OCI-LY1 (cell line): Measurements from ENCODE around the gene TRIM59.

Experiments used
- H2AFZ ChIP-seq: fragments of 200-600 bp; sonication (generic), shearing (Covaris generic); 2 replicates; pipeline ENCODE4 v1.6.0; 2014; ENCODE audit warnings: antibody characterized with exemption, mild to moderate bottlenecking, low read length
- H3F3A ChIP-seq: fragments of 200-600 bp; sonication (generic), shearing (Covaris generic); 2 replicates; pipeline ENCODE4 v1.6.0; 2014; ENCODE audit warnings: mild to moderate bottlenecking, antibody characterized with exemption, low read length, moderate library complexity; ENCODE audit not compliant: insufficient read depth
- H3K27ac ChIP-seq: fragments of 200-600 bp; sonication (generic); 2 replicates; pipeline ENCODE4 v1.5.1; 2014; ENCODE audit warnings: low read length, mixed run types, mild to moderate bottlenecking, low read depth; ENCODE audit not compliant: poor library complexity, severe bottlenecking
- H3K27me3 ChIP-seq: fragments of 200-600 bp; sonication (generic); 2 replicates; pipeline ENCODE4 v1.6.0; 2014; ENCODE audit warnings: antibody characterized with exemption, mild to moderate bottlenecking, low read length, moderate library complexity; ENCODE audit not compliant: insufficient read depth
- H3K36me3 ChIP-seq: fragments of 200-600 bp; sonication (generic); 2 replicates; pipeline ENCODE4 v1.6.1; 2014; ENCODE audit warnings: mild to moderate bottlenecking, antibody characterized with exemption, low read length, moderate library complexity, mixed read lengths; ENCODE audit not compliant: insufficient read depth
- H3K4me1 ChIP-seq: fragments of 200-600 bp; sonication (generic); 2 replicates; pipeline ENCODE4 v1.5.1; 2014; ENCODE audit warnings: mild to moderate bottlenecking, low read length, moderate library complexity; ENCODE audit not compliant: insufficient read depth, severe bottlenecking
- H3K4me2 ChIP-seq: fragments of 200-600 bp; sonication (generic), shearing (Covaris generic); 2 replicates; pipeline ENCODE4 v1.6.1; 2014; ENCODE audit warnings: low read length
- H3K4me3 ChIP-seq: fragments of 200-600 bp; sonication (generic); 2 replicates; pipeline ENCODE4 v1.5.1; 2014; ENCODE audit warnings: low read length, low read depth, mild to moderate bottlenecking, mixed read lengths; ENCODE audit not compliant: poor library complexity, severe bottlenecking
- H3K79me2 ChIP-seq: fragments of 200-600 bp; shearing (Covaris generic); 2 replicates; pipeline ENCODE4 v1.6.1; 2016; ENCODE audit warnings: mixed run types, low read length, mixed read lengths; ENCODE audit not compliant: insufficient read depth
- H3K9ac ChIP-seq: fragments of 200-600 bp; sonication (generic), shearing (Covaris generic); 2 replicates; pipeline ENCODE4 v1.6.1; 2014; ENCODE audit warnings: mild to moderate bottlenecking, low read length, mixed read lengths
- H3K9me2 ChIP-seq: fragments of 200-600 bp; sonication (generic), shearing (Covaris generic); 2 replicates; pipeline ENCODE4 v1.6.1; 2014; ENCODE audit warnings: low read depth, mild to moderate bottlenecking, low read length, mixed read lengths
- H3K9me3 ChIP-seq: fragments of 200-600 bp; shearing (Covaris generic); 2 replicates; pipeline ENCODE4 v1.6.1; 2014; ENCODE audit warnings: low read length, mixed read lengths
- H4K20me1 ChIP-seq: fragments of 200-600 bp; sonication (generic), shearing (Covaris generic); 2 replicates; pipeline ENCODE4 v1.6.0; 2016; ENCODE audit warnings: mild to moderate bottlenecking, low read length; ENCODE audit not compliant: insufficient read depth
- CTCF ChIP-seq: fragments of 200-600 bp; sonication (generic), shearing (Covaris generic); IDR thresholded peaks from 2 replicates; pipeline ENCODE4 v1.5.1; 2017; ENCODE audit warnings: mild to moderate bottlenecking, antibody characterized with exemption, low read length, moderate library complexity, mixed read lengths
- EZH2 ChIP-seq: fragments of 200-600 bp; sonication (generic), shearing (Covaris generic); IDR thresholded peaks from 2 replicates; pipeline ENCODE4 v1.8.0; 2017; ENCODE audit warnings: borderline replicate concordance, mixed run types, mild to moderate bottlenecking, antibody characterized with exemption, low read length, moderate library complexity, mixed read lengths

The TRIM59 gene

DNA sequence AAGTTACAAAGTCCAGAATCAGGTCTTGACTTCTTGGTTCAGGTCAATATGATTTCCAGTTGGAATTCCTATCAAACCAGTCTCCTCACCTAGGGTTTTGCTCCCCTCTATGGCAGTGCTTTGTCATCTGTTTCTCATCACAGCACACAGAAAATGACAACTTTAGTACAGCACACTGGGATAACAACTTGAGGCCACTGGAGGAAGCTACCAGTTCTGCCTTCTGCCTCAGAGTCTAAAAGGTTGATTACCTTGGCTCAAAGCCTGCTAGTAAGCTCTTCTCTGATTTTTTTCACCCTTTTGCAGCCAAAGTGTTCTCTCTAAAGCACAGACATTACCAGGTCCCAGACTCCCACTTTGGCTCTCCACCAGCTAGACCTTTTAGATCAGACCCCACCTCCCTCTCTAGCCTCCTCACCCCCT lies 24.8 kb upstream of the TRIM59 start:
- H3F3A ChIP-seq = no peaks in the 10 kb centered on the region
- no peaks in the 10 kb centered on the region for H3K79me2 ChIP-seq
- no peaks in the 10 kb centered on the region for H3K4me1 ChIP-seq
- H2AFZ ChIP-seq = no peak overlapping the region
- TF ChIP-seq CTCF = no peak
- TF ChIP-seq EZH2 = no peak
- H3K36me3 ChIP-seq = no peaks in the 10 kb centered on the region
- no peak overlapping the region for H3K4me3 ChIP-seq
- no peaks in the 10 kb centered on the region for H3K9me2 ChIP-seq
- H4K20me1 ChIP-seq = no peaks in the 10 kb centered on the region
- H3K9ac ChIP-seq = no peak overlapping the region
- H3K27ac ChIP-seq = no peak overlapping the region
- no peaks in the 10 kb centered on the region for H3K27me3 ChIP-seq
- H3K4me2 ChIP-seq = no peak overlapping the region
- peaks cover 17% of the 10 kb centered on the region for H3K9me3 ChIP-seq

DNA sequence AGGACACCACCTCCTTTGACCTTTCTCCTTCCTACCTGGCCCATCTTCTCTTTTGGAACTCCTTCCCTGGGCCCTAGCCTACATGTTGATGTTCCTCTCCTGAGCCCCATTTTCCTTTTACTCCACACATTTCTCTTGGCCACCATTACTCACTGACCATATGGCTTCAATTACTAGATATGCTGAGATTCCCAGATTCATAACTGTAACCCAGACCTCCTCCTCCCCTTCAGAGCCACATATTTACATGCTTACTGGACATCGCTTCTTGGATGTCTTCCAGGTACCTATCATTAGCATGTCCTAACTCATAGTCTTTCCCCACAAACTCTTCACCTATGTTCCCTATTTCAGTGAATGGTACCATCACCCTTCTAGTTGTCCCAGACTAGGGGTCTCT lies 24.4 kb upstream of the TRIM59 start:
- H3K27ac ChIP-seq = no peak overlapping the region
- no peaks in the 10 kb centered on the region for H3K9me2 ChIP-seq
- H4K20me1 ChIP-seq = no peaks in the 10 kb centered on the region
- H3K36me3 ChIP-seq = no peaks in the 10 kb centered on the region
- H3K9me3 ChIP-seq = peaks cover 20% of the 10 kb centered on the region
- H3K4me1 ChIP-seq = no peaks in the 10 kb centered on the region
- no peaks in the 10 kb centered on the region for H3K79me2 ChIP-seq
- no peak overlapping the region for H3K9ac ChIP-seq
- H3F3A ChIP-seq = no peaks in the 10 kb centered on the region
- TF ChIP-seq EZH2 (no peak), CTCF (no peak)
- no peak overlapping the region for H3K4me3 ChIP-seq
- no peak overlapping the region for H2AFZ ChIP-seq
- H3K4me2 ChIP-seq = no peak overlapping the region
- H3K27me3 ChIP-seq = no peaks in the 10 kb centered on the region

GRCh38 chr3:160473221-160473620 lies 23.6 kb upstream of the TRIM59 start:
- Histone ChIP-seq H3K27me3 (no peaks in the 10 kb centered on the region), H3F3A (no peaks in the 10 kb centered on the region), H3K9ac (no peak overlapping the region), H4K20me1 (no peaks in the 10 kb centered on the region), H3K4me2 (no peak overlapping the region), H3K36me3 (no peaks in the 10 kb centered on the region), H2AFZ (no peak overlapping the region), H3K9me3 (peaks cover 21% of the 10 kb centered on the region), H3K4me1 (no peaks in the 10 kb centered on the region), H3K27ac (no peak overlapping the region), H3K4me3 (no peak overlapping the region), H3K9me2 (no peaks in the 10 kb centered on the region), H3K79me2 (no peaks in the 10 kb centered on the region)
- TF ChIP-seq EZH2 (no peak), CTCF (no peak)
